Stimulated activated CD4-positive, alpha-beta T cell treated with anti-CD3 and anti-CD28 coated beads, Interleukin-15, amount 100 ng/mL, for 48 hours (primary cell): ENCODE data around the gene KHNYN.
"Not testable (repeated sequence)": the region's sequence is repeated elsewhere in the genome, so short reads cannot be mapped to it uniquely, and the experiment has no call there.

Experiments used
- DNase-seq, 2 donors: peaks; one replicate each; pipeline ENCODE4 v3.0.0-alpha.2; 2020; ENCODE audit warnings: low read depth in 2 of 2

KHNYN gene

DNA sequence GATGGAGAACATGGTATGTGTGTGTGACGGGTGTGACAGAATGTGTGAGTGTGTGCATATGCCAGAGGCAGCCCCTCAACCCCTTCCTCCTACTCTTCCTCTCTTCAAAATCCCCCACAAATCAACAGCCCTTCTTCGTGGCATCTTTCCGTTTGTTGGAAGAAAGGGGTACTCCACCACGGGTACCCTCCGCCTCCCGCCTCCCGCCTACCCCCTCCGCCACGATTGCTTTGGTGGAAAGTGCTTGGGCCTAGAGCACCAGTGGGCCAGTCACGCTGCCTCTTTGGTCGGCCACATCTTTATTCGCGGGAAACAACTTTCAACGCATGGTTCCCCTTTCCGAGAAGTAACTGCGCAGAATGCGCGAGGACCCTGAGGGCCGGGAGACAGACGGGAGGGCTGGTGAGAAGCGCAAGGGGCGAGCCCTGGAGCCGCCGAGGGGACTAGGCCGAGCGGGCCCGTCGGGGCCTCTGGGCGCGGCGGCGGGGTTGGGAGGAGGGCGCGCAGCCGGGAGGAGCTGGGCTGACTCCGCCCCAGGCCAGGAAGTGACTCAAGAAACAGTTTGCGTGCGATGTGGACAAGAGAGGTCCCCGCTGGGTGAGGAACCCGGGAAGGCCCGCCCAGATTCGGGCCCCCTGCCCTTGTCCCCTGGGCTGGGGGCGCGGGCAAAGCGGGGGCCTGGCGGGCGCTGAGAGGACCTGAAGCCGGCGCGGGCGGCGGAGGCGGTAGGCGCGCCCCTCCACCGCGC, at the start of gene KHNYN, which contains the start of gene CBLN3:
TSS of gene KHNYN (plus strand) at position 560 of the 748 bp plus-strand sequence. CDS start 777 bp downstream, outside the sequence.
TSS of gene CBLN3 (minus strand) at position 274 of the 748 bp plus-strand sequence. CDS start 614 bp downstream, outside the sequence.
- DNase-seq = peak; percentile 80 to 82

DNA sequence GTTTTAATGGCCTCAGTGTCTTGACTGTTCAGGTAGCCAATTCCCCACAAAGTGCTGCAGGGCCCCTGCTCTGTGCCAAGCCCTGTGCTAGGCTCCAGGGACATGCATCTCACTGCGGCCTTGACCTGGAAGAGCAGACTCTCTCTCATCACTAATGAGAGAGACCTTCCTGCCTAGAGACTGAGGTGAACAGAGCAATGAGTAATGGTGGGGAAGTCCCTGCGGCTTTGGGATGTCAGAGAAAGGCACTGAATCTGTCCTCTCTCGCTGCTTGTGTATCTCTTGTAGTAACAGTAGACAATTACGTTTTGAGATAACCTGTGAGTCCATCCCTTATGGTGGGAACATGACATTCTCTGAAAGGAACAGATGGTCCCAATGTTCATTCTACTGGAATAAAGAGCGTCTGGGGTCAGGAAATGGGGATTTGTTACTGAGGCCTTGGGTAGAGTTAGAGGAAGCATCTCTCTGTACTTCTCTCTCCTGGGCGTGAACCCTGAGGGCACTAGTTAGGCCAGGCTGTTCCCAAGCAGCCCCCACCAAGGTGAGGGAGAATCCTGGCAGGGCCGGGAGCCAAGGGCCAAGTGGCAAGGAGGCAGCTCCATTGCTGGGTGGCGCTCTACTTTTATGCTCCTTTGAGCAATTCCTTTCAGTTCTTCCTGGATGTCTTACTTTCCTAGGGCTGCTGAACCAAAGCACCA, 48.2 kb upstream of the KHNYN start:
- DNase-seq = no peak

DNA sequence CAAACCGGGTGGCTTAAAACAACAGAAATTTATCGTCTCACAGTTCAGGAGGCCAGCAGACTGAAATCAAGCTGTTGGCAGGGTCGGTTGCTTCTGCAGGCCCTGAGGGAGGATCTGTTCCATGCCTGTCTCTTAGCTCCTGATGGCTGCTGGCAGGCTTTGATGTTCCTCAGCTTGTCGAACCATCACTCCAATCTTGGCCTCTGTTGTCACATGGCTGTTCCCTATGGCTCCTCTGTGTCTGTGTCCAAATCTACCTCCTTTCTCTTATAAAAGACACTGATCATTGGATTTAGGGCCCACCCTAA, 47.7 kb upstream of the KHNYN start:
- no peak for DNase-seq

DNA sequence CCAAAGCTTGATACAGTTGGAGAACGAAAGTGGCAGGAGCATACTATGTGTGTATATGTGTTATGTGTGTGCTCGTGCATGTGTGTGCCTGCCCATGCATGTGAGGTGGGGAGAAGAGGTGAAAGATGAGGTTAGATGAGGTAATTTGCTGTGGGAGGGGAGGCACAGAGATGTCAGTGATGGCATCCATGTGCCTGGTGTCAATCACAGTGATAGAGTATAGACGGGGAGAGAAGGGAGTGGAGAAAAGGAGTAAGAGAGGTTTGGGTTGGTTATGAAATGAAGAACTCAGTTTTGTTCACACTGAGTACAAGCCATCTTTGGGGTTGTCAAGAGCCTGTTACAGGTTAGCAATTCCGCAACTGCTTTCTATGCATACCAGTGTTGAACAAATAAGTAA, 45.6 kb upstream of the KHNYN start:
- DNase-seq = no peak

DNA sequence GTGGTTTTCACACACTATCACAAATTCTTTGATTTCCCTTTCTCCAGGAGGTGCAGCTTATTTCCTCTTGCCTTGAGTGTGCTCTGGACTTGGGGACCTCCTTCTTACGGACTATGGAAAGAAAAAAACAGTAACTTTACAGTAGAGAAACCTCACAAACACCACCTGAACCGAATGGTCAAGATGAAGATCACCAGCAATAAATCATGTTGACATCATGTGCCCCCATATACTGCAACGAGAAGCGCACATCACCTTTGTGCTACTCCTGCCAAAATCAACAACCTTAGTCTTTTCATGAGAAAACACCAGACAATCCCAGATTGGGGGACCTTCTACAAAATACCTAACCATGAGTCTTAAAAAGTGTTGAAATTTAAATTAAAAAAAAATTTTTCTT, 44.2 kb upstream of the KHNYN start:
- no peak for DNase-seq

DNA sequence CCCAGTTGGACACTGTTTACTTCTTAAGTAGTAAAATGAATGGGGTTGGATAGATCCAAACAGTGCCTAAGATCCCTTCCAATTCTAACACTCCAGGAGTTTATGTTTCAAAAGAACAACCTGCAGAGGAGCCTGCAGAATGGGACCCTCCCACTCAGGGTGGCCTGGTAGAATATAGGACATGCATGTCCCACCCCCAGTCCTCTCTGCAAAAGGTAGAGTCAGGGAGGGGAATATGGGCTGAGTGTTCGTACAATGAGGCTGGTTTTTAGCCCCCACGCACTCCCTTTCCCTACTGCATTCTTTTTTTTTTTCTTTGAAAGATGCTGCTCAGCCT, 42.8 kb upstream of the KHNYN start:
- no peak for DNase-seq

DNA sequence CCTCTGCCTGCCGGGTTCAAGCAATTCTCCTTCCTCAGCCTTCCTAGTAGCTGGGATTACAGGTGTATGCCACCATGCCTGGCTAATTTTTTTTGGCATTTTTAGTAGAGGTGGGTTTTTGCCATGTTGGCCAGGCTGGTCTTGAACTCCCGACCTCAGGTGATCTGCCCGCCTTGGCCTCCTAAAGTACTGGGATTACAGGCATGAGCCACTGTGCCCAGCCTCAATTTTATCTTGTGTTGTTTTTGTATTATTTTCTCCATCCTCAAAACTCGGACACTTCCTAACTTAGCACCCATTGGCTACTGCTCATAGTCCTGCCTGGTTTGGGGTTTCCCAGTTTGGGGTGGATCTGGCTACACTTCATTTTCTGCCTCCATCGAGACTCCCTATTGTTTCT, 42.2 kb upstream of the KHNYN start:
- not testable (repeated sequence) for DNase-seq

DNA sequence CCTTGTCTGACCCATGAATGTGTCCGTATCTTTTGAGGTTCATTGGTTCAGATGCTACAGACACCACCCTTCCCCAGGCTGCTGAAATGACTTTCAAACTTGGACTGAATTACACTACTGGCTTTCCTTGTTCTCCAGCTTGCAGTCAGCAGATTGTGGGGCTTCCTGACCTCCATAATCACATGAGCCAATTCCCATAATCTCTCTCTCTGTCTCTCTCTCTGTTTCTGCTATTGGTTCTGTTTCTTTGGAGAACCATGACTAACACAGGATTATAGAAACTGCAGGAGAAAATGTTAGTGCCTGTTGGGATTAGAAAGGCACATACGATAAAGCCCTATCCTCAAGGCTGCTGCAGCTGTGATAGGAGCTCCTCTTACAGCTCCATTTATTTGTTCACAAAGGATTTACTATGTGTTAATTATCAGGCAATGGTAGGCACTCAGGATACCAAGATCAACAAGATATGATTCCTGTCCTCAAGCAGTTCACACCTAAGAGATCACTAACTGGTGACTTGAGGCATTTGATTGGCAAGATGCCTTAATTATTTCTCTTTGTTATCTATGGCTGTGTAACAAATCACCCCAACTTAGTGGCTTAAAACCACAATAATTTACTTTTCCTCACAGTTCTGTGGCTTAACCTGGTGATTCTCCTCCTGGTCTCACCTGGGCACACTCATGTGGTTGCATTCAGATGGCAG, 41.1 kb upstream of the KHNYN start:
- DNase-seq = no peak

DNA sequence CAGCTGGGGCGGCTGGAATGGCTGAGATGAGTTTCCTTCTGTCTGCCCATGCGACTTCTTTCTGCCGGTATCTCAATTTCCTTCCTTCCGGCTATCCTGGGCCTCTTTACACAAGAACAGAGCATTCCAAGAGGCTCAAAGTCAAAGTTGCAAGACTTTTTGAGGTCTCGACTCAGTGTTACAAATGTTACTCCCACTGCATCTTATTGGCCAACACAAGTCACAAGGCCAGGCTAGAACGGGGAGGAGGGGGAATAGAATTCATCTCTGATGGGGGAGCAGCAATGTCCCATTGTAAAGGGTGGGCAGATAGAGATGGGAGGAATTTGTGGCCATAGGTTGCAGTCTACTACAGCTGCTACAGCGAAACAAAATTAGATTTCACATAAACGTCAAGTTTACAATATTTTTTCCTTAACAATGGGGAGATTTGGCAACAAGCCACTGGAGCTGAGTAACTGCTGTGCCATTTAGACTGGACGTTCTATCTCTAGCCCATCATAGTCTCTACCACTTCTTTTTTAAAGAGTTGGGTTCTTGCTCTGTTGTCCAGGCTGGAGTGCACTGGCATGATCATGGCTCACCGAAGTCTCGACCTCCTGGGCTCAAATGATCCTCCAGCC, 40.4 kb upstream of the KHNYN start:
- DNase-seq = no peak

DNA sequence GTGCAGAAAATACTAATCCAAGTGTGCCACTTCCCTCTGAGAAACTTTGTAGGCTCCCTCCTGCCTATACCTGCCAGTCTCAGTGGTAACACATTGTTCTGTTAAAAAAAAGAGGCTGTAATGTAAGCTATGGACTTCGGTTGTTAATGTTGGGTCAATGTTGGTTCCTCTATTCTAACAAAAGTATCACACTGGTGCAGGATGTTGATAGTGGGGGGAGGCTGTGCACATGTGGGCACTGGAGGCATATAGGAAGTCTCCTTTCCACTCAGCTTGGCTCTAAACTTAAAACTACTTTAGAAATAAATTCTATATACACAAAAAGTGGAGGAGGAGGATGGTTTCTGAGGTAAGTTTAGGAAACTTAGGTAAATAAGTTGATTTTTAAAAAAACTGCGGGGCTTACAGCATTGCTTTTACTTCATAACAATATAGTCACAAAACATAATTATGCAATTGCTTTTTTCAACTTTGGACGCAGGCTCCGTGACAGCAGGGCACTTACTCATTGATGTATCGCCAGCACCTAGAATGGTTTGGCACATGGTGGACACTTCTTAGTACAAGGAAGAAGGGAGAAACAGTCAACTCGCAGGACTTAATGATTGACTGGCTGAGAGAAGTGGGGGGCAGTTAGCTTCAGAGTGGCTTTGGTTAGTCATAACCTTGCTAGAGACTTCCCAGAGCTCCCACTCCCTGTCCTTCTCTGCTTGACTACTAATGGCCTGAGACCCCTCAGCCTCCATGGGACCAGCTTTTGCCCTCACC, 38.9 kb upstream of the KHNYN start:
- DNase-seq = no peak

DNA sequence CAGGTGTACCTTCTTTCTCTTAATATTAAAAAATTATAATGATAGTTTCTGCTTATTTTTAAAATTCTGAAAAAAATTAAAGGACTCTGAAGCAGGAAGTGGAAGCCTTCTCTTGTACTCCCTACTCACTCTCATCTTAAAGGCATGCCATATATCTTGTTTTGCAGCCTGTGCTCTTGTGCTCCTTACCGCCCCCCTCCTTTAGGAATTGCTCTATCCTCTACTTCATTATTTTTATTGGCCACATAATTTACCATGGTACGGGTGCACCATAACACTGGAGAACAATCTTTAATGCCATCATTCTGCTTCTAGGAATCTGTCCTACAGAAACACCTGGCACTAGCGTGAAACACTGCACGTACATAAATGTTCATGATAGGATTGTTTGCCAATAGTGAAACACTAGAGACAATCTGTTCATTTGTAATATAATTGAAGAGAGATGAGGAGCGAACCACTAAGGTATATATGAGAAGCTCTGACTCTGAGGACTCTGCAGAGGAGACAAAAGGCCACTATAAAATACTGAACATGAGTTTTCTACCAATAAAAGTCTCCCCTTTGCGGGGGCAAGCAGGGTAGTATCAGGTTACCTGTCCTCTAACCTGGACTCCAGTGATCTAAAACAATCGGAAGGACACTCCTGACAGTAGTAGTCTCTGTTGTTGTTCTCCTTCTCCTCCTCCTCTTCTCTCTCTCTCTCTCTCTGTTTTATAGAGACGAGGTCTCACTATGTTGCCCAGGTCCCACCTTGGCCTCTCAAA, 37.2 kb upstream of the KHNYN start:
- no peak for DNase-seq

DNA sequence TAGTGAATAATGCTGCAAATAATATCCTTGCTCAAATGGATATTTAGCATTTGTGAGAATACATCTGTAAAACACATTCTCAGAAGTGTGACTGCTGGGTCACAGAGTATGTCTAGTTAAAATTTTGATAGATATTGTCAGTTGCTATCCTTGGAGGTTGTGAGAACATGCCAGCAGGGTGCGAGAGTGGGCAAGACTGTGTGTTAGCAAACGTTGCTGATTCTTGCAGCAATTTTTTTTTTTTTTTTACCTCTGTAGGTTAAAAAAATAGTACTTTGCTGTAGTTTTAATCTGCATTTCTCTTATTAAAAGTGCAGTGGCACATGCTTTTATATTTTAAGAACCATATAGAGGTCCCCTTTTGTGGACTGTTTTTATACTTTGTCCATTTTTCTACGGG, 35.5 kb upstream of the KHNYN start:
- DNase-seq = no peak

DNA sequence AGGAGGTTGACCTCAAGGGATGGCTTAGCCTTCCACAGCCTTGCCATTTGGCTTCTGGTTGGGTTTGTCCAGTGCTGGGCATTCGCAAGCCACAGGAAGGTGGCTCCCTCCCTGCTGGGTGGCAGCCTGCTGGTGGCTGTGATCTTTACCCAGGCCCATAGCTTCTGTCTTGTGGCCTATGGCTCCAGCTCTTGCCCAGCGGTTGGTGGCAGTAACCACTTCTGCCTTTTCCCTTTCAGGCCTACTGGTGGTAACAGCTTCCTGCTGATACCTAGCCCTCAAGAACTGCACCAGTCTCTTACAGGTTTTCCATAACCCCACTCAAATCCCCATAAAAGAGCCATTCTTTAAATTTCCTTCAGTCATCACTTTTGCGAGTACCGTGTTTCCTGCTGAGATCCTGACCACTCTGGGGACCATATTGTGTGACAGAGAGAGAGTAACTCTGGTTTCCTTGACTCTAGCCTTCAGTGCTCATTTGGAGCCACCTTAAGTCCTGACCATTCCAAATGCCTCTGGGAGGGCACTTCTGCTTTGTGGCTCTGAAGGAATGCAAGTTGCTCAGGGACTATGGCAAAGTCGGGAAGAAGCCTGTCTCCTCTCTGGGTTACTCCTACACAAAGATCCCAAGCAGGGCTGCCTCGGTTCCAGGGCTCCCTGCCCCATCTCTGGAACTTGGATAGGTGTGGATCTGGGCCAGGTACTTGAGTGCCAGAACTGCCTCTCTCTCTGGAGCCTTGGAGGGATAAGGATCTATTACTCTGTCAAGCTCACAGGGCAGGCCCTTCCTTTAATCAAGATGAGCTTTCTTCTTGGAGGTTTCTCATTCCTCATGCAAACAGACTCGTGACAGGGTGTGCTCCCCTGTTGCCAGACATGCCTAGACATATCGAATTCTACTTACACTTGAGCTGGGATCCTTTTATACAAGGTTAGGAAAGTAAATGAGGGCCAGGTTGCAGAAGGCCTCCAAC, 33.9 kb upstream of the KHNYN start:
- DNase-seq = no peak

DNA sequence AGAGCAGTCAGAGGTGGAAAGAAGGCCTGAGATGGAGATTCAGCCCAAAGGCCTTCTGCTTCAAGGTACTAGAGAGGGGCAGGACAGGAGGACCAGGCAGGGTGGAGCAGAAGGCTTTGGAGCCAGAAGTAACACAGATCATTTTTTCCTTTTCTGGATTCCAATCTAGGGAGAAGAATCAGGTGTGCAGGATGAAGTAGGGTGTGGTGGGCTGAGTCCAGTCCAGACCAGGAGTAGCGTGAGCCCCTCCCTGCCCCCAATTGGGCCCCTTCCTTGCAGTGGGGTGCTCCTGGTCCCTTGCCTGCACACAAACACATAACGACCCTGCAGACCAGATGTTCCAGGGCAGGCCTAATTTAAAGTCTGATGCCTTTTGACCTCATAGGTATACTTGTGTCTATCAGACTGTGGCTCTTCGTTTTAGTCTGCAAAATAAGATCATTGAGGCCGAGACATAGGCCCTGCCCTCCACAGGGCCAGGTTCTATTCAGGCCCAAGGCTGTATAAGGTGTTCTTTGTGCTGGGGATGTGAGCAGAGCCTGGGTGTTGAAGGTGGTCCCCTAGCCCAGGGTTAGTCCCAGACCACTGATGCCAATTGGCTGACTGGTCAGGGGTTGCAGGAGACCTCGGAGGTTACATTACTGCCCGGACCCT, 32.0 kb upstream of the KHNYN start:
- no peak for DNase-seq

DNA sequence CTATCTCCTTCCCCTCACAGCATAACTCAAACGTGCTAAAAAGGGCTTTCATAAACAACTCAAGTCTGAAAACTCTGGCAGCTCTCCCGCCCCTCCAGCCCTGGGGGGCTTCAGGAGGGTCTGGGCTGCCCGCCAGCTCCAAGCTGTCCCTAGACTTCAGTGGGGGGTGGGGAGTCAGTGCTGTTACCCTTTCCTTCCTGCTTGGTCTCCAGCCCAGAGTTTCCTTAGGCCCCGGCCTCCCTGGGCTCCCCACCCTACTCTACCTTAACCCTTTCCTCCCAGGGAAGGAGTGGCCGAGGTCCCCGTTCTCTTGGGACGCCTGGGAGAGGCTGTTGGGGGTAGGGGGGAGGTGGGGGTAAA, 31.5 kb upstream of the KHNYN start:
- DNase-seq = no peak

DNA sequence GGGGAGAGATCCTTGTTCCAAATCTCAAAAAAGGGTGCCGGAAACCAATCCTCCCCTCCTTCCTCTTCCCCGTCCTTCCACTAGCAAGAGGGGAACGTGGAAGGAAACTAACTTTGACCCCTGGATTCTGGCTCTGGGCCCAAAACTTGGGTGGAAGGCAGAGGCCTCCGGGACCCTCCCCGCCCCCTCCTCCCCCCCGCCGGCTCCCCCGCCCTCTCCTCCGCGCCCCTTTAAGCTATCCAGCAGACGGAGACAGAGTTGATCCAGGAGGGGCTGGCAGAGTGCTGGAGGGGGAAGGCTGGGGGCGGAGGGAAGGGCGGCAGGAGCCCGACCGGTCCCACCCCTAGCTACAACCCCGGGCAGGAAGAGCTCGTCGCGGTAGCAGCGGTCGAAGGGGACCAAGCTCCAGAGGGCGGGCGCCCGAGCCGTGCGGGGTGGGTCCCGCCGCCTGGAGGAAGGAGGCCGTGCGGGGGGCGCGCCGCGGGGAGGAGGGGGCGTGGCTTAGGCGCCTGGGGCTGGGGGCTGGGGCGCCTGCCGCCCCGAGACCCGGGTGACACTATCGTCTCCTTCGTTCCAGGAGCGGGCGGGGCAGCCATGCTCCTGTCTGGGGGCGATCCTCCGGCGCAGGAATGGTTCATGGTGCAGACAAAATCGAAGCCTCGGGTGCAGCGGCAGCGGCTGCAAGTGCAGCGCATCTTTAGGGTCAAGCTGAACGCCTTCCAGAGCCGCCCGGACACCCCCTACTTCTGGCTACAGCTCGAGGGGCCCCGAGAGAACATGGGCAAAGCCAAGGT, 30.9 kb upstream of the KHNYN start, which contains the start of gene NYNRIN:
TSS of gene NYNRIN (plus strand) at position 351 of the 794 bp plus-strand sequence. CDS start at position 595, 244 bp downstream.
- no peak for DNase-seq

DNA sequence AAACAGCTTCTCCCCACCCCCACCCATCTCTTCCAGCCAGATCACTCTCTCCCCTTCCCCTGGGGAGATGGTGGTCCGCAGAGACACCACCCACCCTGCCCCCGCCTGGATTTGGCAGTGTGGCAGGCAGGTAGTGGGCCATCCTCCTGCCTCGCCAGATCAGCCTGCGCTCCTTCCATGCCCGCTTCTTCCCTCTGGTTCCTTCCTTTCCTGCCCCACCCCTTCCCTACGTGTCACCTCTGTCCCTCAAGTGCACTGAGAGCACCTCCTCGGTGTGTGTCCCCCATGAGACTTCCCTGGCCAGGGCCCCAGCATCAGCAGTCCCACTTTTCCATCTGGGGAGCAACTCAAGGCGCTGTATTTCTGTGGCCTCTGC, 30.3 kb upstream of the KHNYN start:
- DNase-seq = no peak

DNA sequence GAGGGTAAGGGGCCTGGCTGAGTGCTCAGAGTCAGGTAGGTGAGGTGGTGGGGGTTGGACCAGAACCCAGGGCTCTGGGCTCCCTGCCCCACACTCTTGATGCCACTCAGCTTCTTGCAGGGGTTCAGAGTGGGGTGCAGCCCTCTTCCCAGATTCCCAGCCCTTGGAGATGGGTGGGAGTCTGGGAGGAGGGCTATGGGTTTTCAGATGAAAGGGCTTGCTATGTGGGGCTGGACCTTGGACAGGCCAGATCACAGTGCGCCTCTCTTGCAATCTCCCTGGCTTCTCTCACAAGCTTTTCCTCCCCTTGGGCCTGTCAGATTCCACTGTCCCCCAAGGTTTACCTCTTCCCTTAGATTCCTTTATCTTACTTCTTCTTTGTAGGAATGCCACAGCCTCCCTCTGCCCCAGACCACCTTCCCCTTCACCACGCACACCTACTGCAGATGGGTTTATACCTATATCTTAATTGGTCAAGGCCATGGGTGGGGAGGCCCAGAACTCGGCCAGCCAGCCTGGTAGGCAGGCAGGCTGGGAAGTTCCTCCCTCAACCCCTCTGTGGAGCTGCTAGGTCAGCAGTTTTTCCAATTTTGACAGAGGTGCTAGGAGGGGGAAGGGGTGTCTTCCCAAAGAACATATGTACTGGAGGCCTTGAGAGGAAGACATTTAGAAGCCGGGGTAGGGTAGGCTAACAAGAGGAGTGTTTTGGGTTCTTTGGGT, 29.6 kb upstream of the KHNYN start:
- DNase-seq = no peak
